ENCODE measurements around the gene MTCH1.

DNA sequence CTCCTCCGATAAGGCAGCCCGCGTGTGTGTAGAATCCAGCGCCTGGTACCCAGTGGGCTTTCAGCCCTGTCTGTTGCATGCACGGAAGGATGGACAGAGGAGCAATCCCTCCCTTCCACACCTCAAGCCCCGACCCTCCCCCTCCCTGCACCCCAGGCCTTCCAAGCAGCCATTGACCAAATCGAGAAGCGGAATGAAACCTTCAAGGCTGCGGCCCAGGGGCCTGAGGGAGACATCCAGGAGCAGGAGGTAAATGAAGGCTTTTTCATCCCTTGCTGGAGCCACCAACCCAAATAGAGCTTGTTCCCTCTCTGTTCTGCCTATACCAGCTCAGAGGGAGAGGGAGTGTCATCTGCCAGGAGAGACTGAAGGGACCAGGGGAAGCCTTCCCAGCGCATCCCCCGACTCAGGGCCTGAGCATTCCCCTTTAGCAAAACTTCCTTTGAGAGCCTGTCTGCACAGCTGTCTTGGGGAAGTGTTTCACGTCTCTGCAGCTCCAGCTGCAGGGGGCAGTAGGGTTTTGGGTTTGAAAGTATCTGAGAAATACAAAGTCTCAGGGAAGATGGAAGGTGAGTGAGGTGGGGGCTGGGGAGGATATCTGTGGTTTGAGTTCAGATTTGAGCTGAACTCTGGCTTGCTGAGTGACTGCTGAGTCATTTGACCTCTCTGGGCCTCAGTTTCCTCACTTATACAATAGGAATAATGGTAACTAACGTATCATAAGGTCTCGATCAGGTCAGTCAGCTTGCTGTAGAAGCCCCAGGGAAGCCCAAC lies 35.5 kb upstream of the MTCH1 start:
- TF ChIP-seq RNF2 (IDR thresholded peaks at IDR 0.05) (no peak), EZH2 (IDR thresholded peaks at IDR 0.05; ENCODE audit: borderline replicate concordance, low read depth, low read length) (no peak), TCF3 (CRISPR knock-in tag; IDR thresholded peaks at IDR 0.05) (peak; percentile 36; the same call in 1 of the 2 replicates), ZNF217 (CRISPR knock-in tag; IDR thresholded peaks at IDR 0.05) (no peak), FOXJ3 (CRISPR knock-in tag; IDR thresholded peaks at IDR 0.05) (no peak), RB1 (IDR thresholded peaks at IDR 0.05; ENCODE audit: low read depth) (peak; percentile 25; the same call in 1 of the 2 replicates), DPF2 (IDR thresholded peaks at IDR 0.05) (peak; percentile 67), XRCC4 (IDR thresholded peaks at IDR 0.05; ENCODE audit: extremely low read depth, insufficient read depth, insufficient read length) (no peak)
- TF ChIP-seq, protein P1, sequence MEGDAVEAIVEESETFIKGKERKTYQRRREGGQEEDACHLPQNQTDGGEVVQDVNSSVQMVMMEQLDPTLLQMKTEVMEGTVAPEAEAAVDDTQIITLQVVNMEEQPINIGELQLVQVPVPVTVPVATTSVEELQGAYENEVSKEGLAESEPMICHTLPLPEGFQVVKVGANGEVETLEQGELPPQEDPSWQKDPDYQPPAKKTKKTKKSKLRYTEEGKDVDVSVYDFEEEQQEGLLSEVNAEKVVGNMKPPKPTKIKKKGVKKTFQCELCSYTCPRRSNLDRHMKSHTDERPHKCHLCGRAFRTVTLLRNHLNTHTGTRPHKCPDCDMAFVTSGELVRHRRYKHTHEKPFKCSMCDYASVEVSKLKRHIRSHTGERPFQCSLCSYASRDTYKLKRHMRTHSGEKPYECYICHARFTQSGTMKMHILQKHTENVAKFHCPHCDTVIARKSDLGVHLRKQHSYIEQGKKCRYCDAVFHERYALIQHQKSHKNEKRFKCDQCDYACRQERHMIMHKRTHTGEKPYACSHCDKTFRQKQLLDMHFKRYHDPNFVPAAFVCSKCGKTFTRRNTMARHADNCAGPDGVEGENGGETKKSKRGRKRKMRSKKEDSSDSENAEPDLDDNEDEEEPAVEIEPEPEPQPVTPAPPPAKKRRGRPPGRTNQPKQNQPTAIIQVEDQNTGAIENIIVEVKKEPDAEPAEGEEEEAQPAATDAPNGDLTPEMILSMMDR (IDR thresholded peaks at IDR 0.05 in 2 of 3, conservative IDR thresholded peaks at IDR 0.05 in 1 of 3; ENCODE audit: insufficient read depth in 2 of 3, low read depth in 1 of 3, low read length in 3 of 3): peak; percentile 87 to 91 (median 88)
